IPS DF 6.9 (cell line): ENCODE measurements around the gene PBX4.

Experiments used
- DNase-seq: peaks from one replicate; pipeline ENCODE4 v3.0.0-alpha.2; 2013; ENCODE audit warnings: low read depth, low spot score
- H3K27ac ChIP-seq: one replicate; pipeline ENCODE4 v1.5.1; 2013; ENCODE audit warnings: low read length, control low read depth
- H3K27me3 ChIP-seq: 2 replicates; pipeline ENCODE4 v1.6.1; 2013; ENCODE audit warnings: mild to moderate bottlenecking, low read length; ENCODE audit not compliant: control insufficient read depth, insufficient read depth
- H3K36me3 ChIP-seq: 2 replicates; pipeline ENCODE4 v1.6.1; 2013; ENCODE audit warnings: low read length; ENCODE audit not compliant: control insufficient read depth, insufficient read depth
- H3K4me1 ChIP-seq: 2 replicates; pipeline ENCODE4 v1.6.1; 2013; ENCODE audit warnings: low read length; ENCODE audit not compliant: control insufficient read depth, insufficient read depth
- H3K4me3 ChIP-seq: 2 replicates; pipeline ENCODE4 v1.5.1; 2013; ENCODE audit warnings: mild to moderate bottlenecking, low read length
- H3K9me3 ChIP-seq: 2 replicates; pipeline ENCODE4 v1.6.1; 2013; ENCODE audit warnings: low read length, inconsistent platforms; ENCODE audit not compliant: control insufficient read depth, insufficient read depth
- WGBS: extraction: QIAGEN DNeasy Blood & Tissue Kit; methylation state at CpG from one replicate; pipeline ENCODE4 v1.1.7; 2013; ENCODE audit warnings: mixed read lengths, missing lambda C conversion rate; ENCODE audit not compliant: insufficient read length, insufficient coverage; 5-methylcytosine and 5-hydroxymethylcytosine counted together

PBX4 gene

DNA sequence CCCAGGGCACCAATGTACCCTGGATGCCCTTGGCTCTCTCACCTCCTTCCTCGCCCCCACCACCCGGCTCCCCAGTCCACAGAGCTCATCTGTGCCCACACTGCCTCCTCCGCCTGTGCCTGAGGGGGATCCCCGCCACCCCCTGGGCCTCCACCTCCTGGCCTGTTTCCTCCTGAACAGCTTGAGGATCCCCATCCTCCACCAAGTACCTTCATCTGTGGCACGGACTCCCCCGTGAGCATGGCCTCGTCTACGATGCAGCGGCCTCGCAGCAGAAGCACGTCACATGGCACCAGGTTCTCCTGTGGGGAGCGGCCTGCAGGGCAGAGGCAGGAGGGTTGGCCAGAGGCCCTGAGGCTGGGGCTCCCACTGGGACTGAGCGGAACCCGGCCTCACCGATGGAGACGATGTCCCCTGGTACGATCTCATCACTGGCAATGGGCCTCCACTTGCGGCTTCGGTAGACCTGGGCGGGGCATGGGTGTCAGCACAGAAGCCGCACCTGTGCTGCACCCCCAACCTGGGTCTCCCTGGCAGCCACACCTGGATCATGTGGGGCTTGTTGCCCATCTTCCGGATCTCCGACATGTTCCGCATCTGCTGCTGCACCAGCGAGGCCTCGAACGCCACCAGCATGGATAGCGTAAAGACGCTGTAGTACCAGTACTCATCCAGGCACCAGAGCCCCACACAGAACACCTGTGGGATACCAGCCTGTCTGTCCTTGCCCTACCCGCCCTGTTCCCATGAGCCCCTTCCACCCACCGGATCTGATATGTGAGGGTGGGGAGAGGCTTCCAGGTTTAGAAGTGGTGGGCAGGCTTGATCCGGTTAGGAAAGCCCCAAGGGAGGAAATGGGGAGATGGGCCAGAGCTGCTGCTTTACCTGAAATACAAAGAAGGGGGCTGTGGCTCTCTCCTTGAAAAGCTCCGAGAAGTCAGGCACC, 38.2 kb upstream of the PBX4 start:
- no peak for DNase-seq
- Histone ChIP-seq H3K4me3 (no peak overlapping the region), H3K9me3 (no peaks in the 10 kb centered on the region), H3K4me1 (no peaks in the 10 kb centered on the region), H3K27ac (no peak overlapping the region), H3K27me3 (no peaks in the 10 kb centered on the region), H3K36me3 (peaks cover 58% of the 10 kb centered on the region)
- no CpG with 5 or more reads among the region's 33 CpGs for WGBS

DNA sequence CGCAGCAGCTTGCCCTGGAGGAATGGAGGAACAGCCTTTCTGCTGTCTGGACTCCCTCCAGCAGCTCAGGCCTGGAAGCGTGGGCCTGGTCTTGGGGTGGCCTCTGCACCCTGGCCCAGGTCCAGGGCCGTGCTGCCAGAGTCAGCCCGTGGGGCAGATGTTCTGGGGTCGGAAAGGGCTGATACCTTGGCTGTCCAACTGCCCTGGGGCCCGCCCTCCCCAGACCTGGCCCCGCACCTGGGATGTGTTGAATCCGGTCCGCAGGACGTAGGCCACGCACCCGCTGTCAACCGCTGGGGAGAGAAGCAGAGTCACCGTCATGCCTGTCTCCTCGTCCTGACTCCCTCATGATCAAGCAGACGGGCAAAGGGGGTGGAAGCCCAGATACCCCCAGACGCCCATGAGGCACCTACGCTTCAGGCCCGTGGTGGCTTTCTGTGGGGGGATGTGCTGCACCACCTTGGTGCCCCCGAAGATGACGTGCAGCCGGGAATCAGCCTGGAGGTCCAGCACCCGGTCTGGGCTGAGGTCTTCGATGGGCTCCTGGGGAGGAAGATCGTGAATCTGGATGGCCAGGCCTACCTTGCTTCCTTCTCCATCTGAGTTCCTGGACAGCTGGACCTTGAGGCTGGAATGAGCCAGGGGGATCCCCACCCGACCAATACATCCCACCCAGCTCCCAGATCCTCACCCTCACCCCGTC, 37.3 kb upstream of the PBX4 start:
- no peaks in the 10 kb centered on the region for H3K9me3 ChIP-seq
- H3K27ac ChIP-seq, result no peak overlapping the region
- no peaks in the 10 kb centered on the region for H3K4me1 ChIP-seq
- H3K27me3 ChIP-seq, result no peaks in the 10 kb centered on the region
- DNase-seq, result no peak
- no peak overlapping the region for H3K4me3 ChIP-seq
- no CpG with 5 or more reads among the region's 27 CpGs for WGBS
- H3K36me3 ChIP-seq, result peaks cover 68% of the 10 kb centered on the region

DNA sequence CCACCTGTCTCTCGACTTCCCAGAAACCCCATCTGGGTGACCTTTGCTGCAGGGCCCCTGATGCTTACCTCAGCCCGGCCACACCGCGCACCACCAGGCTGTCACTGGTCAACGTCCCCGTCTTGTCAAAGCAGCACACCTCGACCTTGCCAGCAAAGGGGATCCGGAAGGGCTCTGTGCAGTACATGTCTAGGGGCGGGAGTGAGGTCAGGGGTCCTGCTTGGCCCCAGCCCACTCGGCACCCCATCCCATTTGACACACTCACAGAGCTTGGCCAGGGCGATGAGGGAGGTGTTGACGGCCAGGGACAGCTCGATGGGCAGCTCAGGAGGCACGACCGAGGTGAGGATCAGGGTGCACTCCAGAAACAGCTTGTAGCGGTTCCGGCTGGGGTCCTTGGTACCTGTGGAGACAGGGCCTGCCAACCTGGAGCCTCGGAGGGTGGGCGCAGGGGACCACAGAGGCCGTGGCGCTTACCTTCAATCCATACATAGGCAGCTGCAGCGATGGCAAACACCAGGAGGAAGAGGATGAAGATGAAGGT, 36.6 kb upstream of the PBX4 start:
- Histone ChIP-seq H3K9me3 (no peaks in the 10 kb centered on the region), H3K4me1 (no peaks in the 10 kb centered on the region), H3K27ac (no peak overlapping the region), H3K36me3 (peaks cover 71% of the 10 kb centered on the region), H3K4me3 (no peak overlapping the region), H3K27me3 (no peaks in the 10 kb centered on the region)
- no CpG with 5 or more reads among the region's 22 CpGs for WGBS
- DNase-seq, result no peak

DNA sequence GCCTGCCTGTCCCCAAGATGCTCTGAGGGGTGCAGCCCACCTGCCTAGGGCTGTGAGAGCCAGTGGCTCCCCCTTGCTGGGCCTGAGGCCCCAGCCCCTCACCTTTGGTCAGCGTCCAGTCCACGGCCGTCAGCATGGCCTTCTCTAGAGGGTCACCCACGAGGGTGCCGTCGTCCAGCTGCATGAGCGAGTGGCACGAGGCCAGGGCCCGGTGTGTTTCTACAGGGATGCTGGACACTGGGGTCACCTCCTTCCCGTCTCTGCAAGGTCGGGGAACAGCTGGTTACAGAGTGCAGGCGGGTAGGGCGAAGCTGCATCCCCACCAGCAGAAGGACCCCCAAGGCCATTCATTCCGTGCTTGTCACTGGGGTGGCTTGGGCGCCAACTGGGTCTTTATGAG, 36.0 kb upstream of the PBX4 start:
- Histone ChIP-seq H3K27me3 (no peaks in the 10 kb centered on the region), H3K9me3 (no peaks in the 10 kb centered on the region), H3K36me3 (peaks cover 75% of the 10 kb centered on the region), H3K4me1 (no peaks in the 10 kb centered on the region), H3K27ac (no peak overlapping the region), H3K4me3 (no peak overlapping the region)
- no peak for DNase-seq
- WGBS, result no CpG with 5 or more reads among the region's 15 CpGs

DNA sequence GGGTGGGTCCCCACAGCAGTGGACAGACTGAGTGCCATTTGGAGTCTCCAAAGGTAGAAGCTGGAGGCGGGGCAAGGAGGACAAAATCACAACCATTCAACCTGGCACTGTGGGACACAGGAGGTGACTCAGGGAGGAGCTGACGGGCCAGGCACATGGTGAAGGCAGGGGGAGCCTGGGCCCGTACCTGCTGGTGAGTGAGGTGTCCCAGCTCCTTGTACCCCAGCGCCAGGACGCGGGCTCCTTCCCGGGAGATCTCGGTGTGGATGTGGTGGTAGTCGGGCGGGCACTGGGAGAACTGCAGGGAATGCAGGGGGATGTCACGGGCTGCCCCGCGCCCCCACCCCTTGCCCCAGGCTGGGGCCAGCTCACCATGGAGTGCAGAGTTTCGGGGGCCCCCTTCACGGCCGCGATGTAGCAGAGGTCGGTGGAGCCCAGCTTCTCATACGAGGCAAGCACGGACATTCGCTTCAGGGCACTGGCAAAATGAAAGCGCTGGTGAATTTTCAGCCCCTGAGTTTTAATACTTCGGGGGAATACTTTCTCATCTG, 35.2 kb upstream of the PBX4 start:
- Histone ChIP-seq H3K36me3 (peaks cover 75% of the 10 kb centered on the region), H3K27ac (no peak overlapping the region), H3K9me3 (no peaks in the 10 kb centered on the region), H3K4me3 (no peak overlapping the region), H3K27me3 (no peaks in the 10 kb centered on the region), H3K4me1 (no peaks in the 10 kb centered on the region)
- WGBS, result no CpG with 5 or more reads among the region's 23 CpGs
- DNase-seq, result no peak

DNA sequence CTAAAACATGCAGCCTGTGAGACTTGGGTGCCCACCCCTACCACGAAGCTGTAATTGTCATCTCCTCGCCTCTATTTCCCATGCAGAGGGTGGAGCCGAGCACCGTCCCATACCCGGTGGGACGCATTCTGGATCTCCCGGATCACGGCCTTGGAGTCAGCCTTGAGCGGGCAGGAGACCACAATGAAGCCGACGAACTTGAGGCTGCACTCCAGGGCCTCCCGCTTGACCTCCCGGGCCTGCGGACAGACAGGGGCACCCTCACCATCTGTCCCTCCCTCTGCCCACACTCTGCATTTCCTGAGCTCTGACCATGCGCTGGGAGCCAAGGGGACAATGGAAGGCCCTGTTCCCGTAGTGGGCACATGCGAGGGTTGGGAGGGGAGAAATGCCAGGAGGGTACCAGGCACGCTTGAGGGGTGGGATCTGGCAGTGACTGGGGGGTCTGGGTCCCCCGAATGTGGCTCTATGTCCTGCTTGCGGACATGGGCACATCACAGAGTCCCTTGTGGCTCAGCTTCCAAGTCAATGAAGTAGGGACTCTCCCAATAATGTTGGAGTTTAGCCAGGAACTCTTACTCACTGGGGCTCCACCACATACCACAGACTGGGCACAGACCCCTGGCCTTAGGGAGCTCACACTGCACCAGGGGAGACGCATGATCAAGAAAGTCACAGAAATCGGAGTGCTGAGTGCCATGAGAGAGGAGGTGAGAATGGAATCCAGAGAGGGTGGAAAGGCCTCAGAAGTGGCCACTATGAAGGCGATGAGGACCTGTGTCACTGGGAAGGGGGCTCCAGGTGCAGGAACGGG, 34.2 kb upstream of the PBX4 start:
- Histone ChIP-seq H3K36me3 (peaks cover 73% of the 10 kb centered on the region), H3K9me3 (no peaks in the 10 kb centered on the region), H3K27ac (no peak overlapping the region), H3K4me1 (no peaks in the 10 kb centered on the region), H3K27me3 (no peaks in the 10 kb centered on the region), H3K4me3 (no peak overlapping the region)
- DNase-seq, result no peak
- WGBS, result no CpG with 5 or more reads among the region's 24 CpGs

DNA sequence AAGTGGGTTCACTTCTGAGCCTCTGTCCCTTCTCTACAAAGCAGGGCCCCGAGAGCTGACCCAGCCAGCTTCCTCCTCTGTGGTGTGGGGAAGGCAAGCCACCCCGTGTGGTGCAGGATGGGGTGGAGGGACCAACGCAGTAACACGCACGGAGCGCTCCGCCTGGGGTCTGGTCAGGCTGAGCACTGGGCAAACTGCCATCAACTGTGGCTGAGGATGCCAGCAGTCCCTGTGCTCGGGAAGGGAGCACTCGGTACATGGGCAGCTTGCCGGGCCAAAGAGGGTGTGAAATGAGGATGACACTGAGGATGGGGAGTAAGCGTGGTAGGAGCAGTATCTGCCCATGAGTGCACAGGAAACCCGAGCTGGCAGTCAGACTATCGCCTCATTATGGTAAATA, 32.6 kb upstream of the PBX4 start:
- Histone ChIP-seq H3K27me3 (no peaks in the 10 kb centered on the region), H3K4me3 (no peak overlapping the region), H3K27ac (no peak overlapping the region), H3K36me3 (peaks cover 73% of the 10 kb centered on the region), H3K4me1 (no peaks in the 10 kb centered on the region), H3K9me3 (no peaks in the 10 kb centered on the region)
- no CpG with 5 or more reads among the region's 13 CpGs for WGBS
- DNase-seq, result no peak

DNA sequence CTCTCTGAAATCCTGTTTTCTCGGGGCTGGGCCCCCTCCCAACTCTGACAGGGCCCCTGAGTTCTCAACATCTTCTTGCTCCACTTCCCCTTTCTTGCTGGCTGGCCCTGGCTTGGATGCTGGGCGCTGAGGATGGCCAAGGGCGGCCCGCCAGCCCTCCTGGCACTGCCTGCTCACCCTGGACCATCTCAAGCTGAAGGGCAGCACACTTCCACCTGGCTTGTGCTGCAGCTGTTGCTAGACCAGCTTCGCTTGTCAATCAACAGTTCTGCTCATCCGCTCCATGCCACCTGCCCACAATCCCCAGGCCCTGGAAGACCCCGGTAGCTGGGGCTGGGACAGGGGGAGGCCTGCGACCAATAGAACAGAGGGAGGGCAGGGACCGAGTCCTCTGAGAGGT, 31.8 kb upstream of the PBX4 start:
- no CpG with 5 or more reads among the region's 9 CpGs for WGBS
- H3K36me3 ChIP-seq, result peaks cover 72% of the 10 kb centered on the region
- H3K4me1 ChIP-seq, result no peaks in the 10 kb centered on the region
- H3K9me3 ChIP-seq, result no peaks in the 10 kb centered on the region
- H3K27me3 ChIP-seq, result no peaks in the 10 kb centered on the region
- no peak overlapping the region for H3K4me3 ChIP-seq
- no peak overlapping the region for H3K27ac ChIP-seq
- no peak for DNase-seq

DNA sequence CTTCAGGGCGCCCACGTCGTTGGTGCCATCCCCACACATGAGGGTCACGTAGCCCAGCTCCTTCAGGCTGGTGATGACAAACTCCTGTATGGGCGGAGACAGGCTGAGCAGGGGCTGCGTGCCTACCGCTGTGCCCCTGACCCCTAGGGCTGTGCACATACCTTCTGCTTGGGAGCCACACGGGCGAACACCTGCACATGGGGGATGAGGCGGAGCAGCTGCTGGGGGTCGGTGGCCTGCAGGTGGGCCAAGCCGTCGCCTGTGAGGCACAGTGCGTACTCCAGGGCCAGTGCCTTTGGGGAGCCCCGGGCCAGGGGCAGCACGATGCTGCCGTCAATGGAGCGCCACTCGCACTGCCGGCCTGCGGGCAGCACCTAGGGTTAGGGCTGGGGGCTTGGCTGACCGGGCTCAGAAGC, 31.1 kb upstream of the PBX4 start:
- no CpG with 5 or more reads among the region's 22 CpGs for WGBS
- DNase-seq, result no peak
- Histone ChIP-seq H3K27ac (no peak overlapping the region), H3K36me3 (peaks cover 71% of the 10 kb centered on the region), H3K9me3 (no peaks in the 10 kb centered on the region), H3K4me1 (no peaks in the 10 kb centered on the region), H3K4me3 (no peak overlapping the region), H3K27me3 (no peaks in the 10 kb centered on the region)

DNA sequence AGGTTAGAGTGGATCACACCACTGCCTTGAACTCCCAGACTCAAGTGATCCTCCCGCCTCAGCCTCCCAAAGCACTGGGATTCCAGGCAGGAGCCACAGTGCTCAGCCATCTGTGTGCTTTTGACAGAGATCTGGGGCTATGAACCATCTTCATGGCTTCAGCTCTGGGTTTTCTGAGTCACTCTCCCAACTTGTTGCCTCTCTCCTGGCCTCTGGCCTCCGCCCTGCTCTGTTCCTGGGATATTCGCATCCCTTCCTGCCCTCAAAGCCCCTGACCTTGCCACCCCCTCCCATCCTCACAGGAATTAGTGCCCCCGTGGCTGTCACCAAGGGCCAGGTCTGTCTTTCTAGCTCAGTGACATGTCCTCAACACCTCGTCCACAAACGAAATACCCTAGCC, 30.7 kb upstream of the PBX4 start:
- H3K36me3 ChIP-seq, result peaks cover 66% of the 10 kb centered on the region
- DNase-seq, result no peak
- no peaks in the 10 kb centered on the region for H3K9me3 ChIP-seq
- H3K27me3 ChIP-seq, result no peaks in the 10 kb centered on the region
- no peaks in the 10 kb centered on the region for H3K4me1 ChIP-seq
- no peak overlapping the region for H3K4me3 ChIP-seq
- no peak overlapping the region for H3K27ac ChIP-seq
- WGBS, result no CpG with 5 or more reads among the region's 6 CpGs
